Dendritic cell treated with granulocyte-macrophage colony-stimulating factor and Interleukin-4, amounts not matched to agents 40 ng/mL and 50 ng/mL, for 4 days (primary cell): Measurements from ENCODE around the gene TCEANC2.
"Not testable (repeated sequence)": the region's sequence is repeated elsewhere in the genome, so short reads cannot be mapped to it uniquely, and the experiment has no call there.

Experiments used
- H3K27ac Mint-ChIP-seq: one replicate; pipeline ENCODE4 v1.8.0; 2022; ENCODE audit warnings: mild to moderate bottlenecking, mixed read lengths
- H3K27me3 Mint-ChIP-seq: one replicate; pipeline ENCODE4 v1.8.0; 2022; ENCODE audit warnings: mild to moderate bottlenecking, mixed read lengths
- H3K36me3 Mint-ChIP-seq: one replicate; pipeline ENCODE4 v1.8.0; 2022; ENCODE audit warnings: low read depth, mixed read lengths
- H3K4me1 Mint-ChIP-seq: one replicate; pipeline ENCODE4 v1.8.0; 2022; ENCODE audit warnings: low read depth, mixed read lengths
- H3K4me3 Mint-ChIP-seq: one replicate; pipeline ENCODE4 v1.8.0; 2022; ENCODE audit warnings: mild to moderate bottlenecking, moderate library complexity, mixed read lengths
- H3K9me3 Mint-ChIP-seq: one replicate; pipeline ENCODE4 v1.8.0; 2022; ENCODE audit warnings: mixed read lengths
- intact Hi-C: fragments of 100-400 bp; cut with micrococcal nuclease; formaldehyde crosslinking; loops from one replicate; pipeline ENCODE4 v1.15.0; 2022

TCEANC2 gene

DNA sequence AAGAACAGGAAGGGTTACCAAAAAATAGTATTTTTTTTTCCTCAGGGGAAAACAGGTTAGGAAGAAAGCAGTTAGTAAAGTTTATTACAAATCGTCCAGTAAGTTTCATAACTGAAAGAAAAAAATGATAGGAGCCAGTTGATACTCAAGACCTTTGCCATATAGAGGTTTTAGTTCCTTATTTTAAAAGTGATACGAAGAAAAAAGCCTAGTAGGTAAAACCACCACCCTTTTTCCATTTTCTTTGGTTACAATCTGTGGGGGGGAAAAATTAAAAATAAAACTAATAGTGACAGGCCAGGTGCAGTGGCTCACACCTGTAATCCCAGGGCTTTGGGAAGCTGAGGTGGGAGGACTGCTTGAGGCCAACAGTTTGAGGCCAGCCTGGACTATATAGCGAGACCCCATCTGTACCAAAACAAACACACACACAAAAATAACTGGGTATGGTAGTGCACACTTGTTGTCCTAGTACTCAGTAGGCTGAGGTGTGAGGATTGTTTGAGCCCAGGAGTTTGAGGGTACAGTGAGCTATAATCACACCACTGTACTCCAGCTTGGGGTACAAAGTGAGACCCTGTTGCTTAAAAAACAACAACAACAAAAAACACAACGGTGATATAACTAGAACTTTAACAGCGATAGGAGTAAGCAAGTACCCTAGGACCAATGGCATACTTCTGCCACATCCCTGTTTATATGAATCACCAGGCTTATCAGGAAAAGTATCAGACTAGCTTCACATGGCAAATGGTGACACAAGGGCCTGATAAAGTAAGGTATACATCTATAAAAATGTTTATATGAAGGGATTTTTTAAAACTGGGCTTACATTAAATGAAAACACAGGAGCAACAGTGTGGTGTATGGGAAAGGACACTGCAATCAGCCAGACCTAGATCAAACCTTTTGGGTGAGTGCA lies 5.8 kb upstream of the TCEANC2 start:
- Mint-ChIP-seq H3K9me3 (no peaks in the 10 kb centered on the region), H3K36me3 (peaks cover 33% of the 10 kb centered on the region), H3K27me3 (no peaks in the 10 kb centered on the region), H3K27ac (peak overlapping the region; percentile 25), H3K4me3 (no peak overlapping the region), H3K4me1 (peaks cover 10% of the 10 kb centered on the region)
- intact Hi-C loops, result no loop called here

DNA sequence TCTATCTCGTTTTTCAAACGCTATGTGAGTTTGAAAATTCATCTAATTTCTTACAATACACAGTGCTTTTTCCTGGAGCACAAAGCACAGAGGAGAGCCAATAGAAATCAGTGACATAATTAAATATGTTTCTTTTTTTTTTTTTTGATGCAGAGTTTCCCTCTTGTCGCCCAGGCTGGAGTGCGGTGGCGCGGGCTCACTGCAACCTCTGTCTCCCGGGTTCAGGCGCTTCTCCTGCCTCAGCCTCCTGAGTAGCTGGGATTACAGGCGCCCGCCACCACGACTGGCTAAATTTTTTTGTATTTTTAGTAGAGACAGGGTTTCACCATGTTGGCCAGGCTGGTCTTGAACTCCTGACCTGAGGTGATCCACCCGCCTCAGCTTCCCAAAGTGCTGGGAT lies 3.0 kb upstream of the TCEANC2 start:
- H3K4me1 Mint-ChIP-seq, result peaks cover 22% of the 10 kb centered on the region
- H3K27ac Mint-ChIP-seq, H3K36me3 Mint-ChIP-seq, H3K9me3 Mint-ChIP-seq, H3K4me3 Mint-ChIP-seq, H3K27me3 Mint-ChIP-seq: not testable (repeated sequence)
- intact Hi-C loops, result loop anchor here (5.0 kb wide), 4 partner anchors 47 to 667 kb away; partner anchors contain the start of genes CYB5RL, MRPL37, SSBP3 and TTC4

DNA sequence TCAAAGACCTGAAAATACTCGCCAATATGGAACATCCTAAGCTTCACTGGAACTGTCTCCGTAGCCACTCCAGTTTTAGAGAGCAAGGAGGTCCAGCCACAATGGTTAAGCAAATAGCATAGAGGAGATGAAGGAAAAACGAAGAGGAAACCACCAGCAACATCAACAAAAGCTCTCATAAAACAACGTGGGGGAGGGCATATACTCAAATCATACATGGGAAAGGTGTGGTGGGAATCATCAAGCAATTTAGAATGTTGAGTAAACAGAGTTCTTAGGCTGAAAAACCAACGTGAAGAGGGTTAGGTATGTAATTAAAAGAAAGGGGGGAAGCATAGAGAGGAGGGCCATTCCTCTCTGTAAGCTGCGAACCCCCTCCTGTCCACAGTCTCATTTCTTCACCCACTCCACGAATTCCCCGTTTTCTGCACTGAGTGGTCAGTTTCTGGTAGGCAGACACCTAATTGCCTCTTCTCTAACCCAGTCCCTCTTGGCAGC lies 1.4 kb upstream of the TCEANC2 start:
- Mint-ChIP-seq H3K4me3 (no peak overlapping the region), H3K4me1 (peaks cover 38% of the 10 kb centered on the region), H3K9me3 (no peaks in the 10 kb centered on the region), H3K27me3 (no peaks in the 10 kb centered on the region), H3K27ac (no peak overlapping the region), H3K36me3 (peaks cover 18% of the 10 kb centered on the region)
- intact Hi-C loops, result loop anchor here (5.0 kb wide), 4 partner anchors 45 to 665 kb away; partner anchors contain the start of genes CYB5RL, MRPL37, SSBP3 and TTC4

DNA sequence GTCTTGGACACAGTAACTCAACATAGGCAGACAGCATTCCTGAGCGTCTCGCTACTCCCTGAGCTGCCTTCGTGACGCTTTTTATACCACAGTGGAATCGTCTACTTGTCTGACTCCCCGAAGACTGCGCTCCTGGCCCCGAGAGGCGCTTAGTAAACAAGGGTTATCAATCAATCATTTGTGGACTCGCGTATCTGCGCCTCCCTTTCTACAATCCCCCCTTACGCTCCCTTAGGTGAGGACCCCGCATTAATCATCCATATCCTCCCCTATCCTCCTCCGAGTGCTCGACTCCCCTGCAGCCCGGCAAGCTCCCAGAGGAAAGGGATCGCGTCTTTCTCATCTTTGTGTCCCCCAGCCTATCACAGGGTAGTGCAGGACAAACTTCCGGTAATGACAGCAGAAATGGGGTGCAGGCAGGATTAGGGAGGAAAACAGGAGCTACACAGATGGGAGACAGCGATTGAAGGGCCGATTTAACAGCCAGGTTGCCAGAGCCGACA lies 926 bp upstream of the TCEANC2 start:
- Mint-ChIP-seq H3K27ac (no peak overlapping the region), H3K4me1 (peaks cover 38% of the 10 kb centered on the region), H3K9me3 (no peaks in the 10 kb centered on the region), H3K4me3 (no peak overlapping the region), H3K36me3 (peaks cover 23% of the 10 kb centered on the region), H3K27me3 (no peaks in the 10 kb centered on the region)
- intact Hi-C loops, result loop anchor here (5.0 kb wide), 4 partner anchors 45 to 665 kb away; partner anchors contain the start of genes CYB5RL, MRPL37, SSBP3 and TTC4

DNA sequence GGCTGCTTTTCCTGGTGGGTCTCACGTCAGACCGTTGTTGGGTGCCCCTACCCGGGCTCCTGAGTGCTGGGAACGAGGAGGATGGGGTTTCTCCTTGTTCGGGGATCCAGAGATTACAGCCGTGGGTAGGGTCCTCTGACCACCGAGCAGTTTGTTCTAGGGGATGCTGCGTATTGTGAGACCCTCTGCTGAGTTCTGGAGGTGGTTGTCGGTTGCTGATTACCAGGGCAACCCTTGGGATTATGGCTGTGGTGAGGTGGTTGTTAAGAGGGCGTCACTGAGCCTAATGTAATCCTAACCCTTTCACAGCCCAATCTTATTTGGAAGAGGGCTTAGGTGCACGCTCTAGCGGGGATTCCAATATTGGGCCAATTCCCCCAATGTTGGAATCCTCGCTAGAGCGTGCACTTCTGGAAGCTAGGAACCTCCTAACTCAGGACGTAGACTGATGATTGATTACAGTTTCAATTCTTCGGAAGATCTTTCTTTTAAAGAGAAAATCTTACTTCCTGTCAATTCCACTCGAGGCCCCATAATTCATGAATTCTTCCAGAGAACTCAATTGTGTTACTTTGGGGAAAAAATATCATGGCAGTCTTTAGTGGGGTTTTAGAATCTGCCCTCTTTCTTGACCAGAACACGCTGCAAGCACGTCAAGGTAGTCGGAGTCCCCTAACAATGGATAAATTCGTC lies 483 bp downstream of the TCEANC2 start:
- H3K36me3 Mint-ChIP-seq, result peaks cover 37% of the 10 kb centered on the region
- H3K4me3 Mint-ChIP-seq, result no peak overlapping the region
- no peaks in the 10 kb centered on the region for H3K9me3 Mint-ChIP-seq
- no peaks in the 10 kb centered on the region for H3K27me3 Mint-ChIP-seq
- H3K4me1 Mint-ChIP-seq, result peaks cover 47% of the 10 kb centered on the region
- intact Hi-C loops, result loop anchor here (1.0 to 5.0 kb wide), 5 partner anchors 43 to 663 kb away; partner anchors contain the start of genes CYB5RL, LRRC42, MRPL37 and SSBP3
- no peak overlapping the region for H3K27ac Mint-ChIP-seq

DNA sequence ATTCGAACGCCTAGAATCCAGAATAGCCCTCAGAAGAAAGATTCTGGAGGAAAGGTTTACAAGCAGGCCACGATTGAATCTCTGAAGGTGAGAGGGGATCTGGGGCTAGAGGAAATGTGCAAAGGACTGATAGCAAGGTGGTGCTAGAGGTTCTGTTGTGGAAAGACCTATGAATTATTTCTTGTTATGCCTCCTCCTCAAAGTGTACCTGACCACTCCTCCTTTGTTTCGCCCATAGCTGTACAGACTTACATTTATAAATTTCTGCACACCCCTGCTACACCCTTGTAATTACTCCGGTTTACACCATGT lies 986 bp downstream of the TCEANC2 start:
- peaks cover 42% of the 10 kb centered on the region for H3K36me3 Mint-ChIP-seq
- H3K27ac Mint-ChIP-seq, result no peak overlapping the region
- intact Hi-C loops, result loop anchor here (5.0 kb wide), 4 partner anchors 43 to 663 kb away; partner anchors contain the start of genes CYB5RL, MRPL37, SSBP3 and TTC4
- H3K4me3 Mint-ChIP-seq, result no peak overlapping the region
- no peaks in the 10 kb centered on the region for H3K9me3 Mint-ChIP-seq
- H3K27me3 Mint-ChIP-seq, result no peaks in the 10 kb centered on the region
- H3K4me1 Mint-ChIP-seq, result peaks cover 47% of the 10 kb centered on the region

DNA sequence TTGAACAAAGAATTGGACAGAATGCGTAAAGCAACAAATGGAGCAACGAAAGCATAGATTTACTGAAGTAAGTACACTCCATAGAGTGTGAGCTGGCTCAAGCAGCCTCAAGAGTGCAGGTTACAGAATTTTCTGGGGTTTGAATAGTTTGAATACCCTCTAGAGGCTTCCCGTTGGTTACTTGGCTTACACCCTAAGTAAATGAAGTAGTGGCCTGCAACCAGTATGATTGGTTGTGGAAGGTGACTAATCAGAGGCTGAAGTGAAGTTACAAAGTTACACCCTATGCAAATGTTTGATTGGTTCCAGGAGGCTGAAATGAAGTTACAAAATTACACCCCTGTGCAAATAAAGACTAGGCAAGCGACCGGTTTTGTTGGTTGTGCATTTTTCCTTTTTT lies 10.9 kb downstream of the TCEANC2 start:
- peaks cover 12% of the 10 kb centered on the region for H3K4me1 Mint-ChIP-seq
- no peaks in the 10 kb centered on the region for H3K9me3 Mint-ChIP-seq
- no peak overlapping the region for H3K4me3 Mint-ChIP-seq
- H3K36me3 Mint-ChIP-seq, result peaks cover 50% of the 10 kb centered on the region
- no peak overlapping the region for H3K27ac Mint-ChIP-seq
- intact Hi-C loops, result no loop called here
- no peaks in the 10 kb centered on the region for H3K27me3 Mint-ChIP-seq

DNA sequence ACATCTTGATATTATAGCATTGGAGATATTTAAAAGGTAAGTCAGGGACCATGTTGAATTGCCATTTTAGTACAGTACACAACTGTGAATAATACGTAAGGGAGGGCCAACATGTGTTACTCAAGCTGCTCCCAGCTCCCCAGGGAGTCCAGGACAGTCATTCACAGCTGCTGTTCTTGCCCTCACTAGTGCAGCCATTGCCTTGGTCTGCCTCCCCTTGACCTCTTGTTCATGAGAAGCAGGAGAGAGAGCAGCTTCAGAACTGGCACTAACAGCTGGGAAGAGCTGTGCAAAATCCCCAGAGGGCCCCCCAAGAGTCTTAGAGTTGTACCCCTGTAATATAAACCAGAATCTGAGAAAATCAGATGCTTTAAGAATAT lies 16.4 kb downstream of the TCEANC2 start:
- H3K36me3 Mint-ChIP-seq, result peaks cover 34% of the 10 kb centered on the region
- no peaks in the 10 kb centered on the region for H3K27me3 Mint-ChIP-seq
- intact Hi-C loops, result loop anchor here (2.0 kb wide), 2 partner anchors 419 to 741 kb away; no protein-coding TSS in a partner anchor
- peaks cover 7% of the 10 kb centered on the region for H3K4me1 Mint-ChIP-seq
- no peak overlapping the region for H3K4me3 Mint-ChIP-seq
- no peak overlapping the region for H3K27ac Mint-ChIP-seq
- no peaks in the 10 kb centered on the region for H3K9me3 Mint-ChIP-seq

DNA sequence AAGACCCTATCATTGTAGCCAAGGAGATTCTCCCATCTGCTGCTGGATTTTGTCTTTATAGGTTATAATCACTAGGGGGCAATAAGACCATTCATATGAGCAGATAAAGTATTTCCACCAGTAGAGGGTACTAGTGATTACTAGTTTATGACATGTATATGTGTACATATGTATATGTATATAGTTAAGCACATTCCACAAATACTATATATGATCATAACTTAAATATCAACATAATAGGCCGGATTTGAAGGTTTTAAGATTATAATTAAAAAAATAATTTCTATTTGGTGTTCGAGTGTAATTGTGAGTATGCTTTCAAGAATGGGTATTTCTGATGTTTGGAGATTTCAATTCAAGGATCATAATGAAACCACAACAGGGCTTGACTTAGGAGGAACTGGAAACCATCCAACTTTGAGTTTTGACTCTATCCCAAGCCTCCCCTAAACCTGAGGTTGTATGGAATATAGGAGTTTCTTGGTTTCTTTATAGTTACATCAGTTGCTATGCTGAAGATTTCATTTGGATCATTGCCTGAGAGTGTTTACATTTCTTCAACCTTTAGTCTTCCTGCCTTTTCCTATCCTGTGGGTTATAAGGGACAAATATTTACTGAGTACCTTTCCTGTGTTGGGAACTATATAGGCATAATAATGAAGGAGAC lies 16.9 kb downstream of the TCEANC2 start:
- peaks cover 7% of the 10 kb centered on the region for H3K4me1 Mint-ChIP-seq
- no peaks in the 10 kb centered on the region for H3K27me3 Mint-ChIP-seq
- no peak overlapping the region for H3K4me3 Mint-ChIP-seq
- peaks cover 29% of the 10 kb centered on the region for H3K36me3 Mint-ChIP-seq
- H3K27ac Mint-ChIP-seq, result no peak overlapping the region
- no peaks in the 10 kb centered on the region for H3K9me3 Mint-ChIP-seq
- intact Hi-C loops, result loop anchor here (2.0 kb wide), 1 partner anchor 418 kb away; no protein-coding TSS in a partner anchor

DNA sequence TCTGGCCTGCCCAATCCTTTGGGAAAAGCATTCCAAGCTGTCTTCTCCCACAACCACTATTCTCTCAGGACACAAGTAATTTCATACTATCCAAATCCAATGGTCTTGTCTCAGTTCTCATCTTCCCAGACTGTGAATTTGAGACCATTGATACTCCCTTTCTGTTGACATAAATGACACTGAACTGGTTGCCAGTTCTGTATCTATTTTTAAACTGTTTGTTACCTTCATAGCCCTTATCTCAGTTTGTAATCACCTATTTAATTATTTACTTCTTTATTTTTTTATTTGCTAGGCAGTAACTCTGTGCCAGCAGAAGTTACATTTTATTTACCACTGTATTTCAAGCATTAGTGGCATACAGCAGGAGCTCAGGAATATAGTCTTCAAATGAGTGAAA lies 24.0 kb downstream of the TCEANC2 start:
- intact Hi-C loops, result no loop called here
- Mint-ChIP-seq H3K36me3 (peaks cover 17% of the 10 kb centered on the region), H3K27ac (no peak overlapping the region)

DNA sequence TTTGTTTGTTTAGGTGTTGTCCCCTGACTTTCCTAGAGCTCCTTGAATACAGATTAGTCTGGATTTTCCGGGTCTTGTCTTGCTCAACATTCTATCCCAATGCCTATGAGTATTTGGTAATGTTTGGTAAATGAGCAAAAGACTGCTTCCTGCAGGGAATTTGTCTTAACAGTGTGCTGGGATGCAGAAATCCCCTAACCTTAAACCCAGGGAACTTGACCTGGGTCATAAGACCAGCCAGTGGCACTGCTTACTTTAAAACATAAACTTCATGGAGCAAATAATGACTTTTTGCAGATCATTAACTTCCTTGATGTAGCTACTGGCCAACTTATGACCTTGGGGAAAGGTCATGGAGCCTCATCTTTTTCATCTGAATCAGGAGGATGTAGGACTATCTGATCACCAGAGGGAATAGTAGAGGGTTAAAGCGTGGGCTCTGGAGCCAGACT lies 27.2 kb downstream of the TCEANC2 start:
- Mint-ChIP-seq H3K9me3 (no peaks in the 10 kb centered on the region), H3K27me3 (no peaks in the 10 kb centered on the region), H3K27ac (no peak overlapping the region), H3K4me3 (no peak overlapping the region), H3K36me3 (peaks cover 27% of the 10 kb centered on the region), H3K4me1 (peaks cover 17% of the 10 kb centered on the region)
- intact Hi-C loops, result no loop called here

More for the DNA sequence above, 24.0 kb downstream of the TCEANC2 start:
- H3K4me3 Mint-ChIP-seq, result no peak overlapping the region
- no peaks in the 10 kb centered on the region for H3K27me3 Mint-ChIP-seq
- peaks cover 11% of the 10 kb centered on the region for H3K4me1 Mint-ChIP-seq
- H3K9me3 Mint-ChIP-seq, result no peaks in the 10 kb centered on the region

DNA sequence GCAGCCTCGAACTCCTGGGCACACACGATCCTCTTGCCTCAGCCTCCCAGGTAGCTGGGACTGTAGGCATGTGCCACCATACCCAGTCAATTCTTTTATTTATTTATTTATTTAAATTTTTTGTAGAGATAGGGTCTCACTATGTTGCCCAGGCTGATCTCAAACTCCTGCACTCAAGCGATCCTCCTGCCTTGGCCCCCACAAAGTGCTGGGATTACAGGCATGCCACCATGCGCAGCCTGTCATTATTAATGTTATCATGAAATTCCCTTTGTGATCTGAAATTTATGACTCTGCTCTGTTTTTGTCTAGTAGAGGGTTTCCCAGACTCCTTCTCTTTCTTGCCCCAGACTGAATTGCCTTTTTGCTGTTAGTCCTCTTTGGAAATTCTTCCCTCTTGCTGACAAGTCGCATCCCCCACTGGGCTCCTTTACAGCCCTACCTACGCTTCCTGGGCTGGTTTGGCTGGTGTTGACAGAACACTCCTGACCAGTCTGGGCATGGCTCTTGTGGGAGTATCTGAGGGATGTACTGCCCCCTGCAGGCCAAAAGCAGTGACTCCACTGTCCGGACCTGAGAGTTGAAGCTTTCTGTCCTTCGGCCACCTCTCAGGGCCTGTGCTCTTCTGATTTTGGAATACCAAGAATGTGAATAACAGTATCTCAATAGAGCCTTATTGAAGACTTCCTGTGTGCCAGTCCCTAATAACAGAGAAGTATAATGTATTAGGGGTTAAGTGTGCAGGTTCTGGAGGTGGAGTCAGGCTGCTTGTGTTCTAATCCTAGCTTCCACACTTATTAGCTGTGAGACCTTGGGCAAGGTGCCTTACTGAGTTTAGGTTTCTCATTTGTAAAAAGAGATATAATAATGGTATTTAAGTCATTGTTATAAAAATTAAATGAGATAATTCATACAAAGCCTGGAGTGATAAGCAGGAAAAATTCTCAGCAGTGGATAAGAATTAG lies 28.2 kb downstream of the TCEANC2 start:
- H3K9me3 Mint-ChIP-seq, result no peaks in the 10 kb centered on the region
- no peaks in the 10 kb centered on the region for H3K27me3 Mint-ChIP-seq
- intact Hi-C loops, result no loop called here
- H3K4me1 Mint-ChIP-seq, result peaks cover 17% of the 10 kb centered on the region
- no peak overlapping the region for H3K4me3 Mint-ChIP-seq
- H3K27ac Mint-ChIP-seq, result no peak overlapping the region
- H3K36me3 Mint-ChIP-seq, result peaks cover 28% of the 10 kb centered on the region
